Activated gamma-delta T cell (primary cell): ENCODE results near the gene C19orf85.

Experiments used
- DNase-seq: peaks from one replicate; lab custom pipeline; 2025; lab: John Stamatoyannopoulos, UW

C19orf85 gene

DNA sequence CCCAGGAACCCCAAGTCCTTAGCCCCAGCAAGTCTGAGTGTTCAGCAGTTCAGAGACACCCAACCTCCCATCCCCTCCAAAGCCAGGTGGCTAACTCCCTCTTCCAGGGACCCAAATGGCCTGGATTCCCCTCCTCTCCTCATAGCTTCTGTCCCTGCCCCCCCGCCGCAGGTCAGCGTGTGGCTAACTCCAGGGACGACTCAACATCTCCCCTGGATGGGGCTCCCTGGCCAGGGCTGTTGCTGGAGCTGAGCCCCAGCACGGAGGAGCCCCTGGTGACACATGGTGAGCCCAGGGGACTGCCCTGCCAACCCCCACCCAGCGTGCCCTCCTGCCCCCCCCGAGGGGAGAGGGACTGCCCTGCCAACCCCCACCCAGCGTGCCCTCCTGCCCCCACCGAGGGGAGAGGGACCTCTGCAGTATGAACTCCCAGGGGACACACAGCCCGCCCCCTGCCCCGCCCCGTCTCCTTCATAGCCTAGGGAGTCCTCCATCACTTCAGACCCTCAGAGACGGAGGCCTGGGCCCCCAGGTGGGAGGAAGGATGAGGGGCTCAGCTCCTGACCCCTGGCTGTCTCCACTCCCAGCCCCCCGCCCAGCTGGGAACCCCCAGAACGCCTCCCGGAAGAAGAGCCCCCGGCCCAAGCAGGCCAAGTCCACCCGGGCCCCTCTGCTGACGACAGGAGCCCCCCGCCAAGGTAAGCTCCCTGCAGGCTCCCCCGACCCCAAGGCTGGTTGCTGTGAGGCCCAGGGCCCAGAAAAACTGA, 25.3 kb upstream of the C19orf85 start:
- DNase-seq, result no peak

DNA sequence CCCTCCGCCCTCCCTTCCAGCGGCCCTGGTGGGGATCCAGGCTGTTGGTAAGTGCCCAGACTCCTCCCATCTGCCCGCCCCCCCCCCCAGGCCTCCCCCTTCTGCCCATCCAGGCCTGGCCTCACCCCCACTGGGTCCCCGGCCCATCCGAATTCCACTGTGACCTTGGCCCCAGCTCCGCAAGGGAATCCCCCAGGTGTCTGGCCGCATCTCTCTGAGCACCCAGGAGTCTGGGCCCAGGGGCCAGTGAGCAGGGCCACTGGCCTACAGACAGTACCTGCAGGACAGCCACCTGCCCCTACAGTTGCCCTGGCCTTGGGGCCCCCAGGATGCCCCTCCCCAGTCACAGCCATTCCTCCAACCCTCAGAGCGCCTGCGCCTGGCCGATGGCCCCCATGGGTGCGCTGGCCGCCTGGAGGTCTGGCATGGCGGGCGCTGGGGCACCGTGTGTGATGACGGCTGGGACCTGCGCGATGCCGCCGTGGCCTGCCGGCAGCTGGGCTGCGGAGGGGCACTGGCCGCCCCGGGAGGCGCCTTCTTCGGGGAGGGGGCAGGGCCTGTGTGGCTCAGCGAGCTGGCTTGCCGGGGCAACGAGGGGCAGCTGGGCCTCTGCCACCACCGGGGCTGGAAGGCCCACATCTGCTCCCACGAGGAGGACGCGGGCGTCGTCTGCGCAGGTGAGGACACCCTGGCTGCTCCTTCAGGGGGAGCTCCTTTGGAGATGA, 24.6 kb upstream of the C19orf85 start:
- DNase-seq, result no peak

DNA sequence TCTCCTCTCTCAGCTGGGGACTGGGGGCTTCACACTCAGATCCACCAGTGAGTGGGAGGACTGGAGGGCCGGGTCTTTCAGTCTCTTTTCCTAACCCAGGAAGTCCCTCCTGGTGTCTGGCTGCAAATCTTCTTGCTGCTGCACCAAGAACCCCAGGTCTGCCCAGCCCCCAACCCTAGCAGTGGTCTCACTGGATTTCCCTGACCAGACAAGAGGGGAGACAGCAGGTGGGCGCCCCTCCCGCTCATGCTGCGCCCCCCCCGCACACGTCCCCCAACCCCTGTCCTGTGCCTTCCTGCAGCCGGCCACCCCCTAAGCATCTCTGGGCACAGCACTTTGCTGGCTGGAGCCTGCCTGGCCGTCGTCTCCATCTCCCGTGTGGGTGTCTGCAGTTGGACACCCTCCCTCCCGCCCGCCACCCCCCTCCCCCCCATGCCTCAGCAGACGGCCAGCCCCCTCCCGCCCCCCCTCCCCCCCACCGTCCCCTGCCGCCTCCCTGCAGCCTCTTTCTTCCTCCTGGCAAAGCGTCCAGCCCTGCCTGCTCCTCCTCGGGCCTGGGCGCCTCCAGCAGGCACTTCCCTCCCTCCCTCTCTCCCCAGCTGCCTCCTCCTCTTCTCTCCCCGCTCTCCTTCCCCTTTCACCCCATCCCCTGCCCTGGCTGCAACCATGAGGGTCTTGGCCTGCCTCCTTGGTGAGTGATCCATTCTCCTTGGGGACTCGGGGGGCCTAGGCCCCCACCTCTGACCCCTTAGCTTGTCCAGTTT, 23.6 kb upstream of the C19orf85 start, which contains the start of gene SSC5D:
SSC5D (plus strand) TSS at position 513 of the 764 bp plus-strand sequence; CDS start at position 667, 154 bp downstream.
- no peak for DNase-seq

DNA sequence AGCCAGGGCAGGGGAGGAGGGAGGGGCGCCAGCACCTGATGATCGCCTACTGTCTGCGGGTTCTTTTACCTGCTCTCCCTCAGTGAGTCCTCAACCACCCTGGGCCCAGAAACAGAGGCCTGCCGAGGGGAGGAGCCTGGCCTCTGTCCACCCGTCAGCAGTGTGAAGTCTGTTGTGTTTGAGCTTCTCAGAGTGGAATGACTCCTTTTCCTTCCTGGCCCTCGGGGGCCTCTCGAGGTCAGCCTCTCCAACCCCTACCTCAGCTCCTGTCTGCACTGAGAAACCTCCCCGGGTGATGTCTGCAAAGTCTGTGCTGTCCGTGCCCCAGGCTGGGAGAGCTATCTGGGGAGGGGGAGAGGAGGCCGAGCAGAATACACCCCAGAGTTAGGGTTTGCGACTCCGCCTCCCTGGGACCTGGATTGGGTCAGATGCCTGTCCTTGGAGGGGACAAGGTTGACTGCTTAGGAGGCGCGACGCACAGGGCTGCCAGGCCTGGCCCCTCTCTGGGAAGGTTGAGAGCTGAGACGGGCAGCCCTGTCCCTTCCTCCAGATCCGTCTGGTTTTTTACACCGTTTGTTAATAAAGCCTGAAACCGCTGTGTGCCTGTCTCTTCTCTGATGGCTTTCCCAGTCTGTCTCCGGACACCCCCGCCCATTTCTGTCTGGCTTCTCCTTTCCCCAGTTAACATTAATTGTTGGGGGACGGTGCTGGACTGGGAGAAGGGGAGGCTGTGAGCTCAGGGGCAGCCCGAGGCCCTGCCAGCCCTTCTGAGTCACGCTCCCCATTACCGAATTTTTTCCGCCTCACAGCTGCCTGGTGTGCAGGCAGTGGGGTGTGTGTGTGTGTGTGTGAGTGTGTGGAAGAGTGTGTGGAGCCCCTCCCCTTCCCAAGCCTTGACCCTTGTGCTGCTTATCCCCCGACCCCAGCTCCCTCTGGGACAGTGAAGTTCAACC, 22.7 kb upstream of the C19orf85 start:
- no peak for DNase-seq

DNA sequence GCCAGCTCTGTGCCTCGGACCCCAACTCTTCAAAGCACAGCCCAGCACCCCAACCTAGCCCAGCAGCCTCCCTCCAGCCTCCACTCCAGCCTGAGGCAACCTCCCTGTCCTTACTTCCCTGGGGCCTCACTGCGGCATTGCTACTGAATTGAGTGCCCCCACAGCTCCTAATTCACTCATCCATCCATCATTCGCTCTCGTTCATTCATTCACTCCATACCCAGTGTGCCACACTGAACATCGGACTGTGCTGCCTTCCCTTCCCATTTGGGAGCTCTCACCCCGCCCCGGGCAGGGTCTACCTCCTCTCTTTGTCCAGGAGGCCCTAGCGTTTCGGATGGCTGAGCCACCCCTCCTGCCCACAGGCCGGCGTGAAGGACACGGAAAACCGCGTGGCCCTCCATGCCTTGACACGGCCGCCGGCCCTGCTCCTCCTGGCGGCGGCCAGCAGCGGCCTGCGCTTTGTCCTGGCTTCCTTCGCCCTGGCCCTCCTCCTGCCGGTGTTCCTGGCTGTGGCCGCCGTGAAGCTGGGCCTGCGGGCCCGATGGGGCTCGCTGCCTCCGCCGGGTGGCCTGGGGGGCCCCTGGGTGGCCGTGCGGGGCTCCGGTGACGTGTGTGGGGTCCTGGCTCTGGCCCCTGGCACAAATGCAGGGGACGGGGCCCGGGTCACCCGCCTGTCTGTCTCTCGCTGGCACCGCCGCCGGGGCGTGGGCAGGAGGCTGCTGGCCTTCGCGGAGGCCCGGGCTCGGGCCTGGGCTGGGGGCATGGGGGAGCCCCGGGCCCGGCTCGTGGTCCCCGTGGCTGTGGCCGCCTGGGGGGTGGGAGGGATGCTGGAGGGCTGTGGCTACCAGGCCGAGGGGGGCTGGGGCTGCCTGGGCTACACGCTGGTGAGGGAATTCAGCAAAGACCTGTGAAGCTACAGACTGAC, 21.8 kb upstream of the C19orf85 start:
- no peak for DNase-seq

DNA sequence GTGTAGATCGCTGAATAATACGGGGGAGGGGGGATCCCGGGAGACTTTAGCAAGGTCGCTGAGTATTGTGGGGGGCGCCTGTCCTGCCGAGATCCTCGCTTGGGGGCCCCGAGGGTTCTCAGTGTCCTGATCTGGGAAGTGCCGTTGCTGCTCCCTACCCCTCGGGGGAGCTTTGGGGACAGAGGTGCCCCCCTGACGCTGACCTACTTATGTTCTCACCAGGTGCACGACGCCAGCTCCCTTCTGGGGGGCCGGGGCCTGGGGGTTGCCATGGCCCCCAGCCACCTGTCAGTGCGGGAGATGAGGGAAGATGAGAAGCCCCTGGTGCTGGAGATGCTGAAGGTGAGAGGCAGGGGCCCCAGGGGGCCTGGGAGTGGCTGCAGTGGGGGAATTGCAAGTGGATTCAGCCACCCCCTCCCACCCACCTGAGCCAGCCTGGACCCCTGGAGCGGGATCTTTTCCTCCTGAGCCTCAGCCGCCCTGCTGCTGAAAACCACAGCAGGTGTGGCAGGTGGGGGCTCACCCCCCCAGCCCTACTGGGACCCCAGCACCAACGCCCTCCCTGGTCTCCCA, 21.0 kb upstream of the C19orf85 start:
- DNase-seq, result no peak

DNA sequence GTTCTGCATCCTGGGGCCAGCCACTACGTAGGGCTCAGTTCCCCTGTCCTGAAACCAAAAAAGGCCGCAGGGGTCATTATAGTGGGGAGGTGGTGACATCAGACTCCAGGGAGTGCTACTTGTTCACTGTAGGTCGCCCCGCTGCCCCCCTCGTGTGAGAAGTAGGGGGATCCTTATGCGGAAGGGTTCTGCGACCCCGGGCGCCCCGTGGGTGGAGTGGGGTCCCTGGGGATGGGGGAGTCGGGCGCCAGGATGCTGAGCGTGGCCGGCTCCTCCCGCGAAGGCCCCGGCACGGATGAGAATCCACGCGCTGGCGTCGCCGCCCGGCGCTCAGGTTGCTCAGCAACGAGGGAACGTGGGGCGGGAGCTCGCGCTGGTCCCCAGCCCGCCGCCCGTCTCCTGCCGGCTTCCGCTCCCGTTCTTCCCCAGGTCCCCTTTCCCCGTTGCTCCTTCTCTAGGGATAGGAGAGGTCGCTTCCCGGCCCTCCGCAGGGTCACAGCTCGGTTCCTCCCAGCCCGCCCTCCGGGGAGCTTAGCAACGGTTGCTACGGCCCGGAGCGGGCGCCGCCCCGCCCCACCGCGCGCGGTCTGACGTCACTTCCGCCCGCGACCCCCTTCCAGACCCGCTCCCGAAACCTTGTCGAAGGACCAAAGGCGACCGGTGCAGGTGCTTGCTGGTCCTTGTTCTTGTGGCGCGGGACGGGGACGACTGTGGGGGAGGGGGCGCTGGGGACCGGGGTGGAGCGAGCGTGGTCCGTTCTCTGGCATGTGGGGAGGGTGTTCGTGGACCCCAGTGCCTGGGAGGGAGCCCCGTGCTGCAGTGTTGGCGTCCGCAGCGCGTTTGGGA, 20.3 kb upstream of the C19orf85 start, which contains the start of gene NAT14:
NAT14 (plus strand) TSS at position 596 of the 846 bp plus-strand sequence. CDS start 521 bp downstream, outside the sequence.
- DNase-seq, result peak; percentile 46

DNA sequence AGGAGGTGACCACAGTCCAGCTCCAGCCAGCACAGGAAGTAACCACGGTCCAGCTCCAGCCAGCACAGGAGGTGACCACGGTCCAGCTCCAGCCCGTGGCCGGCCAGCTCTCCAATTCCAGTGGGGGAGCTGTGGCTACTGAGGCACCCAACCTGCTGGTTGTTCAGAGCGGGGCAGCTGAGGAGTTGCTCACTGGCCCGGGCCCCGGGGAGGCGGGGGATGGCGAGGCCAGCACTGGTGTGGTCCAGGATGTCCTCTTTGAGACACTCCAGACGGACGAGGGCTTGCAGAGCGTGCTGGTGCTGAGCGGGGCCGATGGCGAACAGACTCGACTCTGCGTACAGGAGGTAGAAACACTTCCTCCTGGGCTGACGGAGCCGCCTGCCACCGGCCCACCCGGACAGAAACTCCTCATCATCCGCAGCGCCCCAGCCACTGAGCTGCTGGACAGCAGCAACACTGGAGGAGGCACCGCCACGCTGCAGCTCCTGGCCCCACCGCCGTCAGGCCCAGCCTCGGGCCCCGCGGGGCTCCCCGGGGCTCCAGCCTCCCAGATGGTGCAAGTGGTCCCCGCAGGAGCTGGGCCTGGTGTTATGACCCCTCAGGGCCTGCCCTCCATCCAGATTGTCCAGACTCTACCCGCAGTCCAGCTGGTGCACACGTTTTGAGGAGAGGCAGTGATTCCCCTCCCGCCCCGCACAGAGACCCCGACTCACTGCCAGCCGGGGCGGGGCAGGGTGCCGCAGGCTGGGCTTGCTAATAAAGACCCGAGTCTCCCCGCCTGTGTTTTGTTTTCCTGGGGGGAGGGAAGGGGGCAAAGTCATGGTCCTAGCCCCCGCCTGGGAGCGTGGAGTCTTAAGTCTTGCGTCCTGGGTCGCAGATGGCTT, 19.4 kb upstream of the C19orf85 start:
- DNase-seq, result no peak

DNA sequence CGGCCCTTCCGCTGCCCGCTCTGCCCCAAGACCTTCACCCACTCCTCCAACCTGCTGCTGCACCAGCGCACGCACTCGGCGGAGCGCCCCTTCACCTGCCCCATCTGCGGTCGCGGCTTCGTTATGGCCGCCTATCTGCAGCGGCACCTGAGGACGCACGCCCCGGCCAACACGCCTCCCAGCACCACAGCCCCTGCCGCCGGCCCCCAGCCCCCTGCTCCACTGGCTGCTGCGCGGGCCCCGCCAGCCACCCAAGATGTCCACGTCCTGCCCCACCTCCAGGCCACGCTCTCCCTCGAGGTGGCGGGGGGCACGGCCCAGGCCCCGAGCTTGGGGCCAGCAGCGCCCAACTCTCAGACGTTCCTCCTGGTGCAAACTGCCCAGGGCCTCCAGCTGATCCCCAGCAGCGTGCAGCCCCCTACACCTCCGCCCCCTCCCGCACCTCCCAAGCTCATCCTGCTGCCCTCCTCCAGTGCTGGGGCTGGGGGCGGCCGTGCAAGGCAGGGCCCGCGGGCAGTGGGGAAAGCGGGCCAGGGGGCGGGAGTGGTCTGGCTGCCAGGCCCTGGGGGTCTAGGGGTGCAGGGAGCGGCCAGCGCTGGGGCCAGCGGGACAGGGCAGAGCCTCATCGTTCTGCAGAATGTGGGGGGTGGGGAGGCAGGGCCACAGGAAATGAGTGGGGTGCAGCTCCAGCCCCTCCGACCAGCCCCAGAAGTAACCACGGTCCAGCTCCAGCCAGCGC, 18.6 kb upstream of the C19orf85 start:
- DNase-seq, result no peak

DNA sequence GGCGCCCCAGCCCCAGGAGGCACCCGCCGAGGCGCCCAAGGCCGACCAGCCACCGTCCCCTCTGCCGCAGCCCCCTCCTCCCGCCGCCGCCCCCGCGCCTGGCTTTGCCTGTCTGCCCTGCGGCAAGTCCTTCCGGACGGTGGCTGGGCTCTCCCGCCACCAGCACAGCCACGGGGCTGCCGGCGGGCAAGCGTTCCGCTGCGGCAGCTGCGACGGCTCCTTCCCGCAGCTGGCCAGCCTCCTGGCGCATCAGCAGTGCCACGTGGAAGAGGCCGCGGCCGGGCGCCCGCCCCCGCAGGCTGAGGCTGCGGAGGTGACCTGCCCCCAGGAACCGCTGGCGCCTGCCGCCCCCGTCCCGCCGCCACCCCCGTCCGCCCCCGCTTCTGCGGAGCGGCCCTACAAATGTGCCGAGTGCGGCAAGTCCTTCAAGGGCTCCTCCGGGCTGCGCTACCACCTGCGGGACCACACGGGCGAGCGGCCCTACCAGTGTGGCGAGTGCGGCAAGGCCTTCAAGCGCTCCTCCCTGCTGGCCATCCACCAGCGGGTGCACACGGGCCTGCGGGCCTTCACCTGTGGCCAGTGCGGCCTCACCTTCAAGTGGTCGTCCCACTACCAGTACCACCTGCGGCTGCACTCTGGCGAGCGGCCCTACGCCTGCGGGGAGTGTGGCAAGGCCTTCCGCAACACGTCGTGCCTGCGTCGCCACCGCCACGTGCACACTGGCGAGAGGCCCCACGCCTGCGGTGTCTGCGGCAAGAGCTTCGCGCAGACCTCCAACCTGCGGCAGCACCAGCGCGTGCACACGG, 17.8 kb upstream of the C19orf85 start:
- DNase-seq, result no peak

DNA sequence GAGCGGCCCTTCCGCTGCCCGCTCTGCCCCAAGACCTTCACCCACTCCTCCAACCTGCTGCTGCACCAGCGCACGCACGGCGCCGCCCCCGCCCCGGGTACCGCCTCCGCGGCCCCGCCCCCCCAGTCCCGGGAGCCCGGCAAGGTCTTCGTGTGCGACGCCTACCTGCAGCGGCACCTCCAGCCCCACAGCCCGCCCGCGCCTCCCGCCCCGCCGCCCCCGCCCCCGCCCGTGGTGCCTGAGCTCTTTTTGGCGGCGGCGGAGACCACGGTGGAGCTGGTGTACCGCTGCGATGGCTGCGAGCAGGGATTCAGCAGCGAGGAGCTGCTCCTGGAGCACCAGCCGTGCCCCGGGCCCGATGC, 17.2 kb upstream of the C19orf85 start:
- no peak for DNase-seq

DNA sequence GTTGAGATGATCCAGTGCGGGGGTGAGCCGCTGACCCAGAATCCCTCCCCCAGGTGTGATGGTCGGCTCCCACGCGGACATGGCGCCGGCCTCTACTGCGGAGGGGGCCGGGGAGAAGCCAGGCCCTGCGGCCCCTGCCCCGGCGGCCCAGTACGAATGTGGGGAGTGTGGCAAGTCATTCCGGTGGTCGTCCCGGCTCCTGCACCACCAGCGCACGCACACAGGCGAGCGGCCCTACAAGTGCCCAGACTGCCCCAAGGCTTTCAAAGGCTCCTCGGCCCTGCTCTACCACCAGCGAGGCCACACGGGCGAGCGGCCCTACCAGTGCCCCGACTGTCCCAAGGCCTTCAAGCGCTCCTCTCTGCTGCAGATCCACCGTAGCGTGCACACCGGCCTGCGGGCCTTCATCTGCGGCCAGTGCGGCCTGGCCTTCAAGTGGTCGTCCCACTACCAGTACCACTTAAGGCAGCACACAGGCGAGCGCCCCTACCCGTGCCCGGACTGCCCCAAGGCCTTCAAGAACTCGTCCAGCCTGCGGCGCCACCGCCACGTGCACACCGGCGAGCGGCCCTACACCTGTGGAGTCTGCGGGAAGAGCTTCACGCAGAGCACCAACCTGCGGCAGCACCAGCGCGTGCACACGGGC, 16.7 kb upstream of the C19orf85 start:
- DNase-seq, result no peak

DNA sequence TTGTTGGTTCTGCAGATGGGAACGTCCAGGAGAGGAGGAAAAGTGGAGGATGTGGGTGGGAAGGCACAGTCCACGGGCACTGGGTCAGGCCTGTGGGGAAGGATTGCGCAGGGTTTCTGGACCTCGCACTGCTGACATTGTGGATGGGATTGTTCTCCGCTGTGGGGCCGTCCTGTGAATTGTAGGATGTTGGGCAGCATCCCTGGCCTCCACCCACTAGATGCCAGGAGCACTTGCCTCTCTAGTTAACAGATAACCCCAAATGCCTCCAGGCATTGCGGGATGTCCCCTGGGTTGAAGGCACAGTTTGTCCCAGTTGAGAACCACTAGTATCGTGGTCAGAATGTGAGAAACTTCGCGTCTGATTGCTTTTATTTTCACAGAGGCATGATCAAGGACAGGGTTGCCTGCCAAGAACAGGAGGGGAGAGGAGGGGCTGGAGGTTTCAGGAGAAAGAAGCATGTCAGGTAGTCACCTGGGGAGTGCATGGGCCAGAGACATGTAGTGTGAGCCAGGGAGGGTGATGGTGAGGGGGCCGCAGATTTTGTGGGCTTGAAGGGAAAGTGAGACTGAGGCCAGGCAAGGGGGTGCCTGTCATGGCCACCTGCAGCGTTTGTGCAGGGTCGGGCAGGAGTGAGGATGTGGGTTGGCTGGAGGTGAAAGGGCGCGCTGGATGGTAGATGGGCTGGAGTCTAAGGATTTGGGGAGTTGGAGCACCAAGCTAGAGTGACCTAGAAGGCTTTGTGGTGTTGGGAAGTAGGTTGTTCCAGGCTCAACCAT, 15.1 kb upstream of the C19orf85 start:
- DNase-seq, result no peak

DNA sequence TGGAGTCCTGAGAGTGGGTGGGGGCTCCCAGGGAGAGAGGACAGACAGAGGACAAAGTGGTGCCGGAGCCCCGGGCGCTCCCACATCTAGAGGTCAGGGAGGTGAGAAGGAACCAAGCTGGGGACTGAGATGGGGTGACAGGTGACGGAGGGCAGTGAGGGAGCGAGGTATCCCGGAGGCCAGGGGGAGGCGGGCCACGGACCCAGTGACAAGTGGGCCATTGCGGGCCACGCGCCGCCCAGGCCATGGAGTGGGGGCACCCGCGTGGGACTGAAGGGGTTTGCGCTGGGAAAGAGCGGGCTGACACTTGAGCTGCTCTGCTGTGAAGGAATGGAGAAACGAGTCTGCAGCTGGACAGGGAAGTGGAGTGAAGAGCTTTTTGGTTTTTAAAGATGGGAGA, 14.5 kb upstream of the C19orf85 start:
- DNase-seq, result no peak

DNA sequence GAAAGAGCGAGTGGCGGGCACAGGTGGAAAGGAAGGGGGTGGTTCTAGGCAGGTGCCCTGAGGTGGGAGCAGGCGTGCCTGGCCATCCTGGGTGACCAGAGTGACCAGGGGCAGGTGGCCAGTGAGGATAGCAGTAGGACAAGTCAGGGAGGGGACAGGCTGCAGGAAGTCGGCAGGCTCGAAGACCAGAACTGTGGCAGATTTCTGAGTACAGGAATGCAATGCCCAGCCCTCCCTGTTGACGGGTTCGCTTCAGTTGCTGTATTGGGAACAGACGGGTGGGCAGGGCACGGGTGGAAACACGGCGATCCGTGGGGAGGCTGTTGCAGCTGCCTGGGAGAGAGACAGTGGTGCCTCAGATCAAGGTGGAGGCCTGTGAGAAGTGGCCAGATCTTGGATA, 13.8 kb upstream of the C19orf85 start:
- DNase-seq, result no peak
